Subcutaneous adipose tissue (tissue), 4 donors: ENCODE data around the gene VPS52. TPM values are rescaled to one million over a fixed set of nuclear protein-coding genes. Genes with fewer than 3 reads are reported as not detected.

Experiments
- total RNA-seq, 4 donors: library from RNA; depleted of rRNA; stranded (reverse); fragments of >200 nt; gene quantifications; one replicate each; pipeline ENCODE4 v1.1.0, GENCODE V29; 2016
- TF ChIP-seq, protein P1 (sequence below): fragments of 450-650 bp; IDR thresholded peaks from one replicate; pipeline ENCODE4 v1.5.1; 2016; ENCODE audit warnings: low read depth, mild to moderate bottlenecking, control low read depth, antibody characterized with exemption, moderate library complexity

VPS52 gene
- total RNA-seq, 4 donors from 2014 or later, result 27.2 to 59.2 (median 32.7) TPM

- TF ChIP-seq, protein P1, sequence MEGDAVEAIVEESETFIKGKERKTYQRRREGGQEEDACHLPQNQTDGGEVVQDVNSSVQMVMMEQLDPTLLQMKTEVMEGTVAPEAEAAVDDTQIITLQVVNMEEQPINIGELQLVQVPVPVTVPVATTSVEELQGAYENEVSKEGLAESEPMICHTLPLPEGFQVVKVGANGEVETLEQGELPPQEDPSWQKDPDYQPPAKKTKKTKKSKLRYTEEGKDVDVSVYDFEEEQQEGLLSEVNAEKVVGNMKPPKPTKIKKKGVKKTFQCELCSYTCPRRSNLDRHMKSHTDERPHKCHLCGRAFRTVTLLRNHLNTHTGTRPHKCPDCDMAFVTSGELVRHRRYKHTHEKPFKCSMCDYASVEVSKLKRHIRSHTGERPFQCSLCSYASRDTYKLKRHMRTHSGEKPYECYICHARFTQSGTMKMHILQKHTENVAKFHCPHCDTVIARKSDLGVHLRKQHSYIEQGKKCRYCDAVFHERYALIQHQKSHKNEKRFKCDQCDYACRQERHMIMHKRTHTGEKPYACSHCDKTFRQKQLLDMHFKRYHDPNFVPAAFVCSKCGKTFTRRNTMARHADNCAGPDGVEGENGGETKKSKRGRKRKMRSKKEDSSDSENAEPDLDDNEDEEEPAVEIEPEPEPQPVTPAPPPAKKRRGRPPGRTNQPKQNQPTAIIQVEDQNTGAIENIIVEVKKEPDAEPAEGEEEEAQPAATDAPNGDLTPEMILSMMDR, result no peak
Measured at GRCh38 chr6:33298773-33299236, 27.1 kb upstream of the VPS52 start, which contains the start of gene RGL2. RGL2 (minus strand) TSS chr6:33298942; CDS start chr6:33298610, 332 bp downstream.

DNA sequence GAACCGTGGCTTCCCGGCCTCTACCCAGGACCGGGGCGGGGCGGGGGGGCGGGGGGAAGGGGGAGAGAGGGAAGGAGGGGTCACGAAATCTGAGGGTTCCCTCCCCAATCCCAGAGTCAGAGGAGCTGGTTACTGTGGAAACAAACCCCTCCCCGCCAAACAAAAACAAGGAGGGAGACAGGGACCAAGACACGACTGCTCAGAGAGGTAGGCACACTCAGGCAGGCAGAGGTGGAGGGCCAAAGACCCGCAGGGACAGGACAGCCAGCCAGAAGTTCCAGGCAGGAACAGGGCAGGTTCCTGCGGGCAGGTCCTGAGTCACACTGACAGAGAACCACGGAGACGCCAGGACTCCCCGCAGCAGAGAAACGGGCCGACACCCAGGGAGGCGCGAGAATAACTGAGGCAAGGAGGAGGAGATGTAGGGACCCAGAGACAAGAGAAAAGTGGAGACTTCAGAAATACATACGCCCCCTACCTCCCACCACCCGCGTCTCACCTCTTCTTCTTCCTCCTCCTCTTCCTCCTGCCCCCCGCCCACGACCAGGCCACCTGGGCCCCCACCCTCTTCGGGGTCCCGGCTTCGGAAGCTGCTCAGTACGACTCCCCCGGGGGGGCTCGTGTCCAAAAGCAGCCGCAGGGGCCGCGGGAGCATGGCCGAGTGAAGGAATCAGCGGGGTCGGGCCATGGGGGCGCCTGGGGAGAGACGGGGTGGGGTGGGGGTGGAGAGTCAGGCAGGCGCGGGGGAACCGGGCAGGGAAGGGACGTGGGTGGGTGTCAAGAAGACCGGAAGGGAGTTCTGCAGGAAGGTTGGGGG lies 26.5 kb upstream of the VPS52 start:
- TF ChIP-seq, protein P1, result no peak

GRCh38 chr6:33297406-33297955 lies 25.8 kb upstream of the VPS52 start:
- TF ChIP-seq, protein P1, result no peak

DNA sequence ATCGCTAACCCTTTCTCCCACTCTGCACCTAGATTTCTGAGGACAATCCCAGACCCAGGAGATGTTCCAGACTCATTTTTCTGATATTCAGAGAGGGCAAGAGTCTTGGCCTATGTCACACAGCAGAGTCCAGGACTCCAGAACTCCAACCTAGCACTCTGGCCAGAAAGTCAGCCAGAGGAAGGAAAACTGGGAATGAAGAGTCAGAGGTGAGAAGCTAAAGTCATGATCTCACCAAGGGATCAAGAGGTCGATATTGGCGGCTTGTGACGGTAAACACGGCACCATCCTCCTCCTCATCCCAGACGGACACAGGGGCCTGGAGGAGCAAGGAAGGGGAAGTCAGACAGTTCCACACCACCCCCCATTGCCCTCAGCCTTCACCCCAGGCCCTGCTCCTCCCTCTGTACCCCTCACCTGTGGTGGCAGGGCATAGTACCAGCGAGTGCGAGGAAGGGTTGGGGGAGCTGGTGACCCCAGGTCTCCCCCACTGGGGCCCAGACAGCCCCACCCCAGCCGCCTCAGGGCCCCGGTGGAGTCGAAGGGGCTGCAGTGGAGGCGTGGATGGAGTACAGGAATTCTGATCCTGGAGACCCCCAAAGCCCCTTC lies 25.2 kb upstream of the VPS52 start:
- TF ChIP-seq, protein P1, result no peak

DNA sequence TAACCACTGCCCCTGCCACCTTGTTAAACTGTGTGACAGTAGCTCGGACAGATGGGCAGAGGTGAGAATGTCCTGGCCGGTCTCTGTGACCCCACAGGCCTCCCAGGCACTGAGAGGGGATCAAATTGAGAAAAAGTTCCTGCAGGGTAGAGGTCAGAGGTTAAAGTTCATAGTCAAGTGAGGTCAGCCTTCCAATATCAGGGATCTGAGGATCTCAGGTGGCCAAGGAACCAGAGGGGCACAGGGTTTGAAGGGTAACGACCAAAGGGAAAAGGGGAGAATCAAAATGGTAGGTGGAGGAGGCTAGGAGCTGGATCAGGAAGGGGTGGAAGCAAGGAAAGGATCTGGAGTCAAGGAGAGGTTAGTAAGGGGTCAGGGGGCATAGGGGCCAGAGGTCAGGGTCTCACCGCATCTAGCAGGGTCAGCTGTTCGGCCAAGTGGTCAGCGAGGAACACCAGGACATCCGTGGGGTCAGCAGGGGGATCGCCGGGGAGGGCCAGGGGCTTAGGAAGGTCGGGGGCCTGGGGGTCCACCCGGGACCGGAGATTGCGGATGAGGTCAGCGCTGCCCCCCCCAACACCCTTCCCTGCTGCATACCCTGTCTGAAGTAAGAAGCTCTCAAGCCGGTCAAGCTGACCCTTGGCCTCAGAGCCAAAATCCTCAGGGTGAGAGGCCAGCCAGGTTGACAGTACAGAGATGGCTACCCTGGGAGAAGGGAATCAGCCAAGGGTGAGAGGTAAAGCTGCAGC lies 24.1 kb upstream of the VPS52 start:
- TF ChIP-seq, protein P1, result no peak

- TF ChIP-seq, protein P1, result no peak
Measured at GRCh38 chr6:33294086-33294823, 22.6 kb upstream of the VPS52 start.
